HepG2 (cell line): ENCODE measurements around the gene TUBB2B. TPM values are rescaled to one million over a fixed set of nuclear protein-coding genes. Genes with fewer than 3 reads are reported as not detected.

ENCODE experiments used
- GABPA ChIP-seq, 2 experiments: IDR thresholded peaks; 2 replicates each; pipeline ENCODE4 v1.6.1; 2011 to 2016; ENCODE audit warnings: low read depth in 2 of 2, low read length in 1 of 2, missing biosample characterization in 1 of 2, missing genetic modification characterization in 1 of 2
- HDAC2 ChIP-seq: sonication (generic); formaldehyde crosslinking; IDR thresholded peaks from 2 replicates; pipeline ENCODE4 v1.4.0; 2020; ENCODE audit warnings: missing genetic modification reagents
- MYC ChIP-seq: sonication (generic); formaldehyde crosslinking; IDR thresholded peaks from 2 replicates; pipeline ENCODE4 v1.9.0; 2021; ENCODE audit warnings: missing genetic modification reagents, borderline replicate concordance
- TEAD2 ChIP-seq: sonication (generic); formaldehyde crosslinking; IDR thresholded peaks from 2 replicates; pipeline ENCODE4 v1.9.0; 2021; ENCODE audit warnings: missing genetic modification reagents
- ZMAT3 ChIP-seq: sonication (generic); formaldehyde crosslinking; conservative IDR thresholded peaks from 2 replicates; pipeline ENCODE4 v1.7.0; 2021; ENCODE audit warnings: missing genetic modification reagents
- polyA plus RNA-seq, 8 experiments: library from polyadenylated mRNA; depleted of rRNA in 3 of 8; stranded (reverse) in 7 of 8; unstranded in 1 of 8; fragments of >200 nt; fragmentation: Illumina TruSeq in 4 of 8; extraction: Trizol in 4 of 8; gene quantifications; 2 replicates each; pipeline versions ENCODE4 v1.2.1 to v1.2.3, GENCODE V29; 2011 to 2016; ENCODE audit warnings: low read depth in 4 of 8, missing spikeins in 1 of 8, mixed read lengths in 1 of 8; ENCODE audit not compliant: insufficient read depth in 1 of 8
- total RNA-seq, 5 experiments: library from RNA; depleted of rRNA; stranded (reverse); fragments of >200 nt; fragmentation: Illumina TruSeq; extraction: Trizol; gene quantifications; 2 replicates each; pipeline ENCODE4 v1.2.3, GENCODE V29; 2016; ENCODE audit warnings: low read depth in 1 of 5
- TF ChIP-seq, protein P1 (sequence below): sonication (generic); formaldehyde crosslinking; IDR thresholded peaks from 2 replicates; pipeline ENCODE4 v1.5.0; 2020; ENCODE audit warnings: mild to moderate bottlenecking, missing genetic modification reagents, moderate library complexity
- TF ChIP-seq, protein P2 (sequence below): sonication (generic); formaldehyde crosslinking; IDR thresholded peaks from 2 replicates; pipeline ENCODE4 v1.4.0; 2020; ENCODE audit warnings: missing genetic modification reagents
- TF ChIP-seq, protein P3 (sequence below): sonication (generic); formaldehyde crosslinking; IDR thresholded peaks from 2 replicates; pipeline ENCODE4 v1.4.0; 2020; ENCODE audit warnings: missing genetic modification reagents, low read depth, mild to moderate bottlenecking, borderline replicate concordance

TUBB2B gene
- total and polyA plus RNA-seq, 2 of the 13 experiments (the other 11 are each of a cell fraction or from before 2014, with no cell fraction given), result 10.3 to 23.6 TPM

DNA sequence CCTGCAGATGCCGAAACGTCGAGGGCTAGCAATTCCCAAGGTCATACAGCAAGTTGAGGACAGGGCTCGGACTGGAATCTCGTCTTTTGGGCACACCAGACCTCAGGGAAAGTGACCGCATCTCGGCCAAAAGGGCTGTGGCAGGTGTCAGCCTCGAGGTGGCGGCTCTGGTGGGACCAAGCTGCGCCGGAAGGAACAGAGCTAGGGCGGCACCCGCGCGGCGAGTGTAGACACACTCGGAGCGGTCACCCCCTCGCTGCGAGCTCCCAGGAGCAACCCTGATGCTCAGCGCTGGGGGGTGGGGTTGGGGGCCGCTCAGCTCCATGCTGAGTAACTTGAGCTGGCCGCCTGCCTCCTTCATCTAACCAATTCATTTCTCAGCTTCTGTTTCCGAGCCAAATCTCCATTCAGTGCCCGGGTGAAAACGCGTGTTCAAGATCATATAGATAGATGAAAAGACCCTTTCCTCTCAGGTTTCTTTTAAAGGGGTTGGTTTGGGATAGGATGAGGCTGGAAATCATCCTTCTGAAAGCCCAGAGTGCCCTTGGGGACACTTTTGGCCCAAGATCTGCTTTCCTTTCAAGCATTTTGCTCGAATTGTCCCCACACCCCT is 2.2 kb upstream of the TUBB2B start (continued):
- TF ChIP-seq, protein P1, sequence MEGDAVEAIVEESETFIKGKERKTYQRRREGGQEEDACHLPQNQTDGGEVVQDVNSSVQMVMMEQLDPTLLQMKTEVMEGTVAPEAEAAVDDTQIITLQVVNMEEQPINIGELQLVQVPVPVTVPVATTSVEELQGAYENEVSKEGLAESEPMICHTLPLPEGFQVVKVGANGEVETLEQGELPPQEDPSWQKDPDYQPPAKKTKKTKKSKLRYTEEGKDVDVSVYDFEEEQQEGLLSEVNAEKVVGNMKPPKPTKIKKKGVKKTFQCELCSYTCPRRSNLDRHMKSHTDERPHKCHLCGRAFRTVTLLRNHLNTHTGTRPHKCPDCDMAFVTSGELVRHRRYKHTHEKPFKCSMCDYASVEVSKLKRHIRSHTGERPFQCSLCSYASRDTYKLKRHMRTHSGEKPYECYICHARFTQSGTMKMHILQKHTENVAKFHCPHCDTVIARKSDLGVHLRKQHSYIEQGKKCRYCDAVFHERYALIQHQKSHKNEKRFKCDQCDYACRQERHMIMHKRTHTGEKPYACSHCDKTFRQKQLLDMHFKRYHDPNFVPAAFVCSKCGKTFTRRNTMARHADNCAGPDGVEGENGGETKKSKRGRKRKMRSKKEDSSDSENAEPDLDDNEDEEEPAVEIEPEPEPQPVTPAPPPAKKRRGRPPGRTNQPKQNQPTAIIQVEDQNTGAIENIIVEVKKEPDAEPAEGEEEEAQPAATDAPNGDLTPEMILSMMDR (CRISPR knock-in tag), result peak; percentile 42
- TF ChIP-seq GABPA (IDR thresholded peaks at IDR 0.05; ENCODE audit: low read depth, low read length), result no peak
- TF ChIP-seq GABPA (CRISPR knock-in tag; IDR thresholded peaks at IDR 0.05; ENCODE audit: low read depth), result peak; percentile 26; the same call in 1 of the 2 replicates
- TF ChIP-seq, protein P2, sequence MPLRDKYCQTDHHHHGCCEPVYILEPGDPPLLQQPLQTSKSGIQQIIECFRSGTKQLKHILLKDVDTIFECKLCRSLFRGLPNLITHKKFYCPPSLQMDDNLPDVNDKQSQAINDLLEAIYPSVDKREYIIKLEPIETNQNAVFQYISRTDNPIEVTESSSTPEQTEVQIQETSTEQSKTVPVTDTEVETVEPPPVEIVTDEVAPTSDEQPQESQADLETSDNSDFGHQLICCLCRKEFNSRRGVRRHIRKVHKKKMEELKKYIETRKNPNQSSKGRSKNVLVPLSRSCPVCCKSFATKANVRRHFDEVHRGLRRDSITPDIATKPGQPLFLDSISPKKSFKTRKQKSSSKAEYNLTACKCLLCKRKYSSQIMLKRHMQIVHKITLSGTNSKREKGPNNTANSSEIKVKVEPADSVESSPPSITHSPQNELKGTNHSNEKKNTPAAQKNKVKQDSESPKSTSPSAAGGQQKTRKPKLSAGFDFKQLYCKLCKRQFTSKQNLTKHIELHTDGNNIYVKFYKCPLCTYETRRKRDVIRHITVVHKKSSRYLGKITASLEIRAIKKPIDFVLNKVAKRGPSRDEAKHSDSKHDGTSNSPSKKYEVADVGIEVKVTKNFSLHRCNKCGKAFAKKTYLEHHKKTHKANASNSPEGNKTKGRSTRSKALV (CRISPR knock-in tag), result peak; percentile 64; the same call in 1 of the 2 replicates
- TF ChIP-seq, protein P3, sequence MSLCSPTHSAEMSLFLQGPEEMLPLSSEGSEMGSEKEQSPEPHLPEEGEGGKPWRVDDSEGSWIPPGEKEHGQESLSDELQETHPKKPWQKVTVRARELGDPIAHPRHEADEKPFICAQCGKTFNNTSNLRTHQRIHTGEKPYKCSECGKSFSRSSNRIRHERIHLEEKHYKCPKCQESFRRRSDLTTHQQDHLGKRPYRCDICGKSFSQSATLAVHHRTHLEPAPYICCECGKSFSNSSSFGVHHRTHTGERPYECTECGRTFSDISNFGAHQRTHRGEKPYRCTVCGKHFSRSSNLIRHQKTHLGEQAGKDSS (CRISPR knock-in tag), result no peak
- TF ChIP-seq ZMAT3, result 0 out of 2 replicates have a peak, but pooled peaks have one; percentile 34
- TF ChIP-seq HDAC2, result 0 out of 2 replicates have a peak, but pooled peaks have one; percentile 34
- no peak for TF ChIP-seq TEAD2
- TF ChIP-seq MYC, result 0 out of 2 replicates have a peak, but pooled peaks have one; percentile 19
